Measurements from ENCODE around the gene ZBTB46.
"Not testable (repeated sequence)": the region's sequence is repeated elsewhere in the genome, so short reads cannot be mapped to it uniquely, and the experiment has no call there.

Gene ZBTB46

GRCh38 chr20:63783970-63784369 is 47.1 kb downstream of the ZBTB46 start:
- DNase-seq, result no peak

GRCh38 chr20:63782521-63782971 is 48.5 kb downstream of the ZBTB46 start:
- DNase-seq, result no peak

- DNase-seq, result no peak
These were observed 49.0 kb downstream of the ZBTB46 start for GRCh38 chr20:63782051-63782471.

GRCh38 chr20:63781181-63781580 is 49.9 kb downstream of the ZBTB46 start:
- no peak for DNase-seq

GRCh38 chr20:63778857-63779256 is 52.2 kb downstream of the ZBTB46 start:
- DNase-seq, result no peak

GRCh38 chr20:63778034-63778752 is 52.9 kb downstream of the ZBTB46 start:
- DNase-seq, result peak in 1 of 2 experiments; percentile 23

GRCh38 chr20:63777614-63778013 is 53.5 kb downstream of the ZBTB46 start:
- DNase-seq, result no peak

- not testable (repeated sequence) for DNase-seq
These were observed 54.2 kb downstream of the ZBTB46 start for GRCh38 chr20:63776875-63777274.

GRCh38 chr20:63775096-63775978 is 55.7 kb downstream of the ZBTB46 start:
- no peak for DNase-seq

- no peak for DNase-seq
These were observed 56.8 kb downstream of the ZBTB46 start for GRCh38 chr20:63774306-63774705.

GRCh38 chr20:63773571-63774241 is 57.4 kb downstream of the ZBTB46 start:
- no peak for DNase-seq

- no peak for DNase-seq
These were observed 58.1 kb downstream of the ZBTB46 start for GRCh38 chr20:63772781-63773518.

GRCh38 chr20:63771046-63771707 is 59.9 kb downstream of the ZBTB46 start:
- no peak for DNase-seq

- no peak for DNase-seq
These were observed 61.1 kb downstream of the ZBTB46 start for GRCh38 chr20:63769891-63770474.

GRCh38 chr20:63768591-63769515 is 62.2 kb downstream of the ZBTB46 start:
- no peak for DNase-seq

GRCh38 chr20:63767886-63768285 is 63.2 kb downstream of the ZBTB46 start:
- DNase-seq, result no peak

- no peak for DNase-seq
These were observed 63.6 kb downstream of the ZBTB46 start for GRCh38 chr20:63767456-63767855.

GRCh38 chr20:63766695-63767426 is 64.2 kb downstream of the ZBTB46 start:
- DNase-seq, result no peak

- no peak for DNase-seq
These were observed 65.2 kb downstream of the ZBTB46 start for GRCh38 chr20:63765902-63766301.

Measured in SW 1271 (cell line).